Heart right ventricle (tissue), 16 donors: ENCODE results near the gene TPI1. TPM values are rescaled to one million over a fixed set of nuclear protein-coding genes. Genes with fewer than 3 reads are reported as not detected.
A peak's percentile ranks its signal among the peaks of the same experiment; 100 is the strongest.
"Not testable (repeated sequence)": the region's sequence is repeated elsewhere in the genome, so short reads cannot be mapped to it uniquely, and the experiment has no call there.

Experiments
- ATAC-seq, 8 donors: fragments of 200-7000 bp; cut with Tn5 transposase; one replicate each; pipeline ENCODE4 v1.9.1; 2020; ENCODE audit warnings: mild to moderate bottlenecking in 8 of 8, moderate library complexity in 8 of 8, moderate number of reproducible peaks in 1 of 8
- DNase-seq, 2 donors: peaks; one replicate each; pipeline ENCODE4 v3.0.0-alpha.2; 2020
- H3K27ac ChIP-seq, 10 donors: fragments of 200-600 bp; sonication (generic) in 2 of 10; one replicate each; pipeline versions ENCODE4 v1.5.0 to v1.8.0; 2020 to 2022; ENCODE audit warnings: mild to moderate bottlenecking in 3 of 10
- H3K27me3 ChIP-seq, 7 donors: fragments of 200-600 bp; one replicate each; pipeline ENCODE4 v1.8.0; 2021 to 2022; ENCODE audit warnings: mild to moderate bottlenecking in 2 of 7
- H3K36me3 ChIP-seq, 9 donors: fragments of 200-600 bp; sonication (generic) in 1 of 9; one replicate each; pipeline versions ENCODE4 v1.5.0 to v1.8.0; 2020 to 2022; ENCODE audit warnings: mild to moderate bottlenecking in 2 of 9
- H3K4me1 ChIP-seq, 9 donors: fragments of 200-600 bp; sonication (generic) in 1 of 9; one replicate each; pipeline versions ENCODE4 v1.5.0 to v1.8.0; 2020 to 2022; ENCODE audit warnings: mild to moderate bottlenecking in 4 of 9
- H3K4me3 ChIP-seq, 10 donors: fragments of 200-600 bp; sonication (generic) in 2 of 10; one replicate each; pipeline versions ENCODE4 v1.5.0 to v1.8.0; 2020 to 2022; ENCODE audit warnings: mild to moderate bottlenecking in 7 of 10, moderate library complexity in 2 of 10
- H3K9me3 ChIP-seq, 11 donors: fragments of 200-600 bp in 10 of 11; sonication (generic) in 2 of 11; one replicate each; pipeline versions ENCODE4 v1.5.0 to v1.8.0; 2013 to 2022; ENCODE audit warnings: mild to moderate bottlenecking in 2 of 11, control low read depth in 1 of 11, moderate library complexity in 1 of 11
- WGBS, 2 donors: extraction: QIAGEN DNeasy Blood & Tissue Kit; methylation state at CpG; one replicate each; pipeline ENCODE4 v1.1.7; 2013; ENCODE audit warnings: inconsistent platforms in 1 of 2; 5-methylcytosine and 5-hydroxymethylcytosine counted together
- intact Hi-C, 10 donors: fragments of 100-400 bp; cut with DNase I; formaldehyde crosslinking; loops; one replicate each; pipeline versions ENCODE4 v1.11.1 to v1.14.2; 2022
- polyA plus RNA-seq, 2 donors: library from polyadenylated mRNA; stranded (reverse); fragments of 200-250 nt; gene quantifications; one replicate each; pipeline ENCODE4 v1.2.3, GENCODE V29; 2013
- total RNA-seq, 10 donors: library from RNA; stranded (reverse); fragmentation: NEBNext Ultra II Directional in 3 of 10; extraction: Animal tissue kit (Norgen Biotek cat#: 25700) in 3 of 10; gene quantifications; one replicate each; pipeline versions ENCODE4 v1.2.1 to v1.2.4, GENCODE V29; 2021 to 2023
- TF ChIP-seq, protein P1 (sequence below), 9 donors: fragments of 200-600 bp; sonication (generic) in 2 of 9; IDR thresholded peaks; one replicate each; pipeline versions ENCODE4 v1.5.0 to v1.8.0; 2021 to 2022; ENCODE audit warnings: antibody characterized with exemption in 9 of 9, mild to moderate bottlenecking in 5 of 9, moderate library complexity in 1 of 9
- donor health status: Arrhythmogenic right ventricular cardiomyopathy.
- donor health status: ischemic (EF 13 %, LVEDD 7.1; RV severe dilation, severe dysfunction).
- donor health status: healthy with polysubstance abuse.
- donor health status: DM: no; HTN: yes; CAD: no.
- donor health status: DM: no; HTN: no; CAD: no.
- donor health status: ischemic (EF 25% LVEDD 6.9; RV normal size, moderate dysfunction).
- donor health status: ischemic (EF 25% LVEDD 5.7; RV mildly dilated, moderate dysfunction).
- donor health status: healthy.
- donor health status: DM: yes; HTN: yes; CAD: no.
- donor health status: Ischemic cardiomyopathy.
- donor health status: ischemic (EF 35%, LVEDD 5.7; RV mildly dilated, moderate dysfunction).
- donor health status: nonischemic (EF 11% LVEDD 7.7; RV severe dilation, severe dysfunction).
- donor health status: DM: yes; HTN: yes; CAD: no.
- donor health status: PGD.
- donor health status: ischemic (EF 29% LVEDD 5.4; RV normal size, mild dysfunction).
- donor health status: nonischemic (EF 23%, LVEDD 6.1; RV moderate dilation, normal function).

TPI1 gene
- total and polyA plus RNA-seq, 12 donors, result 367 to 1,432 (median 839) TPM

DNA sequence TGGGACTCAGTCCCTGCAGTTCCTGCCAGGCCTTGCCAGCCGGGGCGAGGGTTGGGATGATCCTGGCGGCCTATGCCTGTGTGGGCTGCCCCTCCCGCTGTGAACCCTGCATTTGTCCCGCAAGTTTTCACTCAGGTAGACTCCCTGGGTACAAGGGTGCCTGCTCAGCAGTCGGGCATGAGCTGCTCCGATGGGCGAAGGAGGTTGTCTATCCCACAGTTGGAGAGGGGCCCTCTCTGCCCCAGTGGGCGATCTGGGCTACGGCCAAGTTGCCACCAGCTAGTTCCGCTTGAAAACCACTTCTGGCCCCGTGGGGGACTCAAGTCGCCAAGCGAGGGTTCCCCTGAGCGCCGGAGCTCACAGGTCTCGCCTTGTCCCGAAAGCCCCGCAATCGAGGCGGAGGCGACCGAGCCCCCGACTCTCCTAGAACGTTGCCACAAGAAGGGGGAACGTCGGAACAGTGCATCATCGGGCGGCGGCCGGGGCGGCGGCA, 365 bp upstream of the TPI1 start:
- H3K36me3 ChIP-seq, result peaks cover 0 to 74% (median 46%) of the 10 kb centered on the region in 9 donors
- peak overlapping the region; percentile 93 to 100 (median 100) for H3K27ac ChIP-seq
- 3 to 4% methylated on average over 33 of the region's 33 CpGs for WGBS, 2 donors
- H3K27me3 ChIP-seq, result no peaks in the 10 kb centered on the region
- intact Hi-C loops, result loop anchor here in 2 of 10 donors (5.0 to 10.0 kb wide), 2 partner anchors 70 to 78 kb away; partner anchors contain the start of genes C12orf57 (in 1 of the 2) and RNU7-1 (in 1 of the 2)
- no peaks in the 10 kb centered on the region for H3K9me3 ChIP-seq
- TF ChIP-seq, protein P1, sequence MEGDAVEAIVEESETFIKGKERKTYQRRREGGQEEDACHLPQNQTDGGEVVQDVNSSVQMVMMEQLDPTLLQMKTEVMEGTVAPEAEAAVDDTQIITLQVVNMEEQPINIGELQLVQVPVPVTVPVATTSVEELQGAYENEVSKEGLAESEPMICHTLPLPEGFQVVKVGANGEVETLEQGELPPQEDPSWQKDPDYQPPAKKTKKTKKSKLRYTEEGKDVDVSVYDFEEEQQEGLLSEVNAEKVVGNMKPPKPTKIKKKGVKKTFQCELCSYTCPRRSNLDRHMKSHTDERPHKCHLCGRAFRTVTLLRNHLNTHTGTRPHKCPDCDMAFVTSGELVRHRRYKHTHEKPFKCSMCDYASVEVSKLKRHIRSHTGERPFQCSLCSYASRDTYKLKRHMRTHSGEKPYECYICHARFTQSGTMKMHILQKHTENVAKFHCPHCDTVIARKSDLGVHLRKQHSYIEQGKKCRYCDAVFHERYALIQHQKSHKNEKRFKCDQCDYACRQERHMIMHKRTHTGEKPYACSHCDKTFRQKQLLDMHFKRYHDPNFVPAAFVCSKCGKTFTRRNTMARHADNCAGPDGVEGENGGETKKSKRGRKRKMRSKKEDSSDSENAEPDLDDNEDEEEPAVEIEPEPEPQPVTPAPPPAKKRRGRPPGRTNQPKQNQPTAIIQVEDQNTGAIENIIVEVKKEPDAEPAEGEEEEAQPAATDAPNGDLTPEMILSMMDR (IDR thresholded peaks at IDR 0.05), result no peak
- no peak for DNase-seq
- peaks cover 29 to 48% (median 46%) of the 10 kb centered on the region in 9 donors for H3K4me1 ChIP-seq
- H3K4me3 ChIP-seq, result peak overlapping the region; percentile 26 to 100 (median 96)
- ATAC-seq, result peak; percentile 1 to 25 (median 8)

- intact Hi-C loops, result loop anchor here in 2 of 10 donors (5.0 to 10.0 kb wide), 2 partner anchors 69 to 76 kb away; partner anchors contain the start of genes C12orf57 (in 1 of the 2) and RNU7-1 (in 1 of the 2)
- peak overlapping the region; percentile 81 to 100 (median 98) for H3K4me3 ChIP-seq
- DNase-seq, result no peak
- H3K9me3 ChIP-seq, result no peaks in the 10 kb centered on the region
- peak overlapping the region; percentile 93 to 100 (median 100) for H3K27ac ChIP-seq
- ATAC-seq, result no peak
- H3K27me3 ChIP-seq, result no peaks in the 10 kb centered on the region
- peaks cover 32 to 56% (median 49%) of the 10 kb centered on the region in 9 donors for H3K4me1 ChIP-seq
- TF ChIP-seq, protein P1 (IDR thresholded peaks at IDR 0.05), result no peak
- WGBS, 2 donors, result 7 to 8% methylated on average over 22 of the region's 22 CpGs
- peaks cover 0 to 59% (median 35%) of the 10 kb centered on the region in 9 donors for H3K36me3 ChIP-seq
These were observed 1.1 kb downstream of the TPI1 start for GRCh38 chr12:6868211-6869048.

DNA sequence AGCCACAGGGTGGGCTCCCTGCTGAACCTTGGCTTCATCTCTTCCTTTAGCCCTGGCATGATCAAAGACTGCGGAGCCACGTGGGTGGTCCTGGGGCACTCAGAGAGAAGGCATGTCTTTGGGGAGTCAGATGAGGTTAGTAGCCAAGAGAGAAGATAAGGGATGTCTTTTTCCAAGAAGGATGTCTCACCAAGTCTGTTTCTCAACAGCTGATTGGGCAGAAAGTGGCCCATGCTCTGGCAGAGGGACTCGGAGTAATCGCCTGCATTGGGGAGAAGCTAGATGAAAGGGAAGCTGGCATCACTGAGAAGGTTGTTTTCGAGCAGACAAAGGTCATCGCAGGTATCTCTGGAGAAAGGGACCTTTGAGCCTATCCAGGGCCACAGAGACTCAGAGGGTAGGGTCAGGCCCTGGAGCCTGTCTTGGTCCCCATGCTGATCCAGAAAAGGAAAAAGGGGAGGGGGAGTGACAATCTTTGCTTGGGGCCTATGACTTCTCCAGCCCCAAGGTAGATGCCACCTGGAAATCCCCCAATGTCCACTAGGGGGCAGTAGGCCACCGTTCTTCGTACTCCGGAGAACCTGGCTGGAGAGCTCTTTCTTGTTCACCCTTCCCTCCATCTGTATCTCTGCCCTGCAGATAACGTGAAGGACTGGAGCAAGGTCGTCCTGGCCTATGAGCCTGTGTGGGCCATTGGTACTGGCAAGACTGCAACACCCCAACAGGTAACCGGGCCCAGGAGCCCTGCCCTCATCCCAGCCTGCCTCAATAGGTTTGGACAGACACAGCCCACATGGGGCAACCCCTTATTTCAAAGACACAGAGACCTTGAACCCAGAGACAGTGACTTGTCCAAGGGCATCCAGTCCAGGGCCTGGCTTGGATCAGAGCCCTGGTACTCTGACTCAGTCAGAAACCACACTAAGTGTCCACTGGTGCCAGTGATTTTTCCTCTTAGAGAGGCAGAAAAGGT, 2.0 kb downstream of the TPI1 start:
- TF ChIP-seq, protein P1 (IDR thresholded peaks at IDR 0.05), result peak; percentile 81 to 95 (median 92)
- 31 to 32% methylated on average over 12 of the region's 12 CpGs for WGBS, 2 donors
- peak in 2 of 8 donors; percentile 1 to 4 for ATAC-seq
- Histone ChIP-seq H3K9me3 (no peaks in the 10 kb centered on the region), H3K36me3 (peaks cover 0 to 50% (median 26%) of the 10 kb centered on the region in 9 donors), H3K27me3 (no peaks in the 10 kb centered on the region), H3K4me3 (peak overlapping the region; percentile 81 to 100 (median 98)), H3K4me1 (peaks cover 32 to 65% (median 56%) of the 10 kb centered on the region in 9 donors), H3K27ac (peak overlapping the region in 9 of 10 donors; percentile 98 to 100 (median 100))
- intact Hi-C loops, result loop anchor here in 4 of 10 donors (2.0 to 10.0 kb wide), 5 partner anchors 58 to 98 kb away; partner anchors contain the start of genes ATN1 (in 1 of the 4), C12orf57 (in 1 of the 4) and RNU7-1 (in 1 of the 4)
- peak; percentile 71 to 78 for DNase-seq

- not testable (repeated sequence) for H3K4me3 ChIP-seq, DNase-seq, ATAC-seq, H3K27me3 ChIP-seq, H3K9me3 ChIP-seq
- 61% methylated on average over 4 of the region's 4 CpGs for WGBS, 2 donors
- intact Hi-C loops, result loop anchor here in 3 of 10 donors (2.0 to 5.0 kb wide), 3 partner anchors 57 to 97 kb away; partner anchors contain the start of gene ATN1 (in 1 of the 3)
- Histone ChIP-seq H3K27ac (peak overlapping the region in 1 of 10 donors; percentile 100), H3K36me3 (peaks cover 0 to 41% (median 18%) of the 10 kb centered on the region in 9 donors), H3K4me1 (peaks cover 32 to 69% (median 56%) of the 10 kb centered on the region in 9 donors)
These were observed 3.0 kb downstream of the TPI1 start for GRCh38 chr12:6870304-6870703.
